Type B pancreatic cell (in vitro differentiated cells): Measurements from ENCODE around the gene ZFX. TPM values are rescaled to one million over a fixed set of nuclear protein-coding genes. Genes with fewer than 3 reads are reported as not detected.

Experiments
- DNase-seq: peaks from one replicate; pipeline ENCODE4 v3.0.0; 2021; ENCODE audit warnings: mixed read lengths; ENCODE audit not compliant: unreplicated experiment; ENCODE audit errors: extremely low spot score
- H3K27ac Mint-ChIP-seq: 2 replicates; pipeline ENCODE4 v1.8.0; 2021; ENCODE audit warnings: mild to moderate bottlenecking, mixed read lengths
- H3K27me3 Mint-ChIP-seq: 2 replicates; pipeline ENCODE4 v1.8.0; 2021; ENCODE audit warnings: mixed read lengths
- H3K36me3 Mint-ChIP-seq: 2 replicates; pipeline ENCODE4 v1.8.0; 2021; ENCODE audit warnings: mixed read lengths
- H3K4me1 Mint-ChIP-seq: one replicate; pipeline ENCODE4 v1.8.0; 2021; ENCODE audit warnings: mixed read lengths; ENCODE audit not compliant: unreplicated experiment
- H3K4me3 Mint-ChIP-seq: 2 replicates; pipeline ENCODE4 v1.8.0; 2021; ENCODE audit warnings: mild to moderate bottlenecking, mixed read lengths
- H3K9me3 Mint-ChIP-seq: 2 replicates; pipeline ENCODE4 v1.8.0; 2021; ENCODE audit warnings: mixed read lengths
- total RNA-seq: library from RNA; stranded (reverse); gene quantifications from 2 replicates; pipeline ENCODE4 v1.2.1, GENCODE V29; 2021; ENCODE audit warnings: low replicate concordance
- TF ChIP-seq, protein P1 (sequence below): fragments of 200-600 bp; sonication (generic); conservative IDR thresholded peaks from 2 replicates; pipeline ENCODE4 v1.5.0; 2021; ENCODE audit warnings: antibody characterized with exemption, mild to moderate bottlenecking

The ZFX gene
- total RNA-seq, 1 donor from 2014 or later, result 79.7 TPM

- H3K4me3 Mint-ChIP-seq, result no peak overlapping the region
- no peaks in the 10 kb centered on the region for H3K27me3 Mint-ChIP-seq
- DNase-seq, result no peak
- peaks cover 26% of the 10 kb centered on the region for H3K36me3 Mint-ChIP-seq
- no peaks in the 10 kb centered on the region for H3K9me3 Mint-ChIP-seq
- TF ChIP-seq, protein P1, sequence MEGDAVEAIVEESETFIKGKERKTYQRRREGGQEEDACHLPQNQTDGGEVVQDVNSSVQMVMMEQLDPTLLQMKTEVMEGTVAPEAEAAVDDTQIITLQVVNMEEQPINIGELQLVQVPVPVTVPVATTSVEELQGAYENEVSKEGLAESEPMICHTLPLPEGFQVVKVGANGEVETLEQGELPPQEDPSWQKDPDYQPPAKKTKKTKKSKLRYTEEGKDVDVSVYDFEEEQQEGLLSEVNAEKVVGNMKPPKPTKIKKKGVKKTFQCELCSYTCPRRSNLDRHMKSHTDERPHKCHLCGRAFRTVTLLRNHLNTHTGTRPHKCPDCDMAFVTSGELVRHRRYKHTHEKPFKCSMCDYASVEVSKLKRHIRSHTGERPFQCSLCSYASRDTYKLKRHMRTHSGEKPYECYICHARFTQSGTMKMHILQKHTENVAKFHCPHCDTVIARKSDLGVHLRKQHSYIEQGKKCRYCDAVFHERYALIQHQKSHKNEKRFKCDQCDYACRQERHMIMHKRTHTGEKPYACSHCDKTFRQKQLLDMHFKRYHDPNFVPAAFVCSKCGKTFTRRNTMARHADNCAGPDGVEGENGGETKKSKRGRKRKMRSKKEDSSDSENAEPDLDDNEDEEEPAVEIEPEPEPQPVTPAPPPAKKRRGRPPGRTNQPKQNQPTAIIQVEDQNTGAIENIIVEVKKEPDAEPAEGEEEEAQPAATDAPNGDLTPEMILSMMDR, result no peak
- no peaks in the 10 kb centered on the region for H3K4me1 Mint-ChIP-seq
- no peak overlapping the region for H3K27ac Mint-ChIP-seq
Observed at GRCh38 chrX:24178441-24178840, 28.9 kb downstream of the ZFX start.

GRCh38 chrX:24184018-24184417 lies 34.5 kb downstream of the ZFX start:
- TF ChIP-seq, protein P1, result no peak
- H3K27me3 Mint-ChIP-seq, result no peaks in the 10 kb centered on the region
- H3K27ac Mint-ChIP-seq, result no peak overlapping the region
- H3K4me3 Mint-ChIP-seq, result no peak overlapping the region
- DNase-seq, result no peak
- peaks cover 24% of the 10 kb centered on the region for H3K36me3 Mint-ChIP-seq
- H3K9me3 Mint-ChIP-seq, result no peaks in the 10 kb centered on the region
- no peaks in the 10 kb centered on the region for H3K4me1 Mint-ChIP-seq

- TF ChIP-seq, protein P1, result no peak
- no peaks in the 10 kb centered on the region for H3K9me3 Mint-ChIP-seq
- H3K4me3 Mint-ChIP-seq, result no peak overlapping the region
- no peaks in the 10 kb centered on the region for H3K27me3 Mint-ChIP-seq
- no peaks in the 10 kb centered on the region for H3K4me1 Mint-ChIP-seq
- H3K27ac Mint-ChIP-seq, result peak overlapping the region; percentile 51
- H3K36me3 Mint-ChIP-seq, result peaks cover 28% of the 10 kb centered on the region
- no peak for DNase-seq
Observed at GRCh38 chrX:24186483-24186882, 37.0 kb downstream of the ZFX start.

- peaks cover 29% of the 10 kb centered on the region for H3K36me3 Mint-ChIP-seq
- H3K27ac Mint-ChIP-seq, result no peak overlapping the region
- H3K4me3 Mint-ChIP-seq, result no peak overlapping the region
- TF ChIP-seq, protein P1, result no peak
- no peak for DNase-seq
- no peaks in the 10 kb centered on the region for H3K9me3 Mint-ChIP-seq
- no peaks in the 10 kb centered on the region for H3K27me3 Mint-ChIP-seq
- H3K4me1 Mint-ChIP-seq, result no peaks in the 10 kb centered on the region
Observed at GRCh38 chrX:24186986-24187385, 37.5 kb downstream of the ZFX start.

- peaks cover 43% of the 10 kb centered on the region for H3K36me3 Mint-ChIP-seq
- no peaks in the 10 kb centered on the region for H3K9me3 Mint-ChIP-seq
- no peaks in the 10 kb centered on the region for H3K27me3 Mint-ChIP-seq
- DNase-seq, result no peak
- H3K4me3 Mint-ChIP-seq, result no peak overlapping the region
- TF ChIP-seq, protein P1, result no peak
- peaks cover 7% of the 10 kb centered on the region for H3K4me1 Mint-ChIP-seq
- H3K27ac Mint-ChIP-seq, result peak overlapping the region; percentile 68
Observed at GRCh38 chrX:24189490-24189889, 40.0 kb downstream of the ZFX start.
